ENCODE measurements around the gene MIB1.

The MIB1 gene

DNA sequence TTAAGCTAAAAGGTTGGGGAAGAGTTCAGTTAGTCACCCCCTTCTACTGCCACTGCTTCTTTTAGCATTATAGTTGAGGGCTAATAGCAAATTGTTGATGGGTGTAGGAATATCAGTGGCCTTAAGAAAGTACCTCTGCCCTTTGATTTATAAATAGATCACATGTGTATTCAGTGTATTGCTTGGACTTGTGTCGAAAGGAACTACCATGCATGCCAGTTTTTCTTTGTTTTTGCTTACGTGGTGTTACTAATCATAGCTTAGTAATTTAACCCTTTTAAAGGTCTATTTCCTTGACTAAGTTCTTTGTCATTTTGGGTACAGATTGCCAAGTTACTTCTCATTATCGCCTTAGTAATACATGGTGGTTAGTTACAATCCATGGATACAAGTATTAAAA lies 85.6 kb downstream of the MIB1 start:
- TF ChIP-seq GATA2 (IDR thresholded peaks at IDR 0.05; ENCODE audit: low read depth, low read length) (no peak), GATA3 (IDR thresholded peaks at IDR 0.05; ENCODE audit: low read depth, low read length) (no peak)

GRCh38 chr18:21826641-21827302 lies 86.2 kb downstream of the MIB1 start:
- TF ChIP-seq GATA3 (IDR thresholded peaks at IDR 0.05; ENCODE audit: low read depth, low read length) (no peak), GATA2 (IDR thresholded peaks at IDR 0.05; ENCODE audit: low read depth, low read length) (no peak)

DNA sequence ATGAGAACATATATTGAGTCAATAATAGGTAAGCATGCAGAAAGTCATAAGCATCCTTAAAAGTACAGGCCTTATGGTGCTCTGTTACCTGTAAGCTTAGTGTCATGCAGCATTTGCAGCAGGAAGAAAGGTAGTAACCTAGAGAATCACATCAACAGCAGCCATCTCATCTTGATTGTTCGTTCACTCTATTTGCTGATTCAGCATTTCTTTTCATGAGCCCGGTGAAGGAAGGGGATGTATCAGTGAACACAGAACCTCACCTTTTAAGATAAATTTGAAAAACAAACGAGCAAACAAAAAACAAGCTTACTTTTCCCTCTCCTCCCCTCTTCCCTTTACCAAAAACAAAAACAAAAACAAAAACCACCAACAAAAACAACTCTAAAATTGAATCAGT lies 89.9 kb downstream of the MIB1 start:
- TF ChIP-seq GATA2 (IDR thresholded peaks at IDR 0.05; ENCODE audit: low read depth, low read length), result no peak

- TF ChIP-seq GATA2 (IDR thresholded peaks at IDR 0.05; ENCODE audit: low read depth, low read length), result no peak
- no peak for TF ChIP-seq GATA3 (IDR thresholded peaks at IDR 0.05; ENCODE audit: low read depth, low read length)
Observed at GRCh38 chr18:21831413-21831831, 90.8 kb downstream of the MIB1 start.

DNA sequence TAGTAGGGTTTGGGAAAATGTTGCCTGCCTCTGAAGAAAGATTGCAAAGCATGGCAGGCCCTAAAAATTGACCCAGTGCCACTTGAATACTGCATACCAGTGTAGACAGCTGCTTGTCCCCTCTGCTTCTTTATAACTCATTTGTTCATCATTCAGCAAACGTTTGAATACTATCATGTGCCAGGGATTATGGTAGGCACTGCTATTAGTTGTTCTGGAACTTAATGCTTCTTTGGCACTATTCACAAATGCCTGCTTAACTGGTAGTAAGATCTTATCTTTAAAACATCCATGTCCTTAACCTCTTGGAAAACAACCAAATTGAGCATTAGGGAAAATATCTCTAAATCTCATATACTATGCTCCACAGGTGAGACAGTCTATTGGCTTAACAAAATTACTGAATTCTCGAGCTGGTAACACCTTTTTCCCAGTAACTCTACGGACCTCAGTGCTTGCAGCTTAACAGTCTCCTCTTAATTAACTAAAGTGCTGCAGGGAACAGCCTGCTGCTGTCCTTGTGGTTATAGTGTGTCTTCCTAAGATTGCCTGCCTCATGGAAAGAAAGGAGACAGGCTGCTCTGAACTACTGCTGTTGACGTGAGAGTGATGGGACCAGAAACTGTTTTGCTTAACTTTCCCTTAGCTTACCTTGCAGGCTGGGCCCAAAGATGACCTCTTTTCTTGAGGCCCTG lies 93.2 kb downstream of the MIB1 start:
- peak; percentile 11; the same call in 1 of the 2 replicates for TF ChIP-seq GATA2 (IDR thresholded peaks at IDR 0.05; ENCODE audit: low read depth, low read length)
- TF ChIP-seq GATA3 (IDR thresholded peaks at IDR 0.05; ENCODE audit: low read depth, low read length), result no peak; the same call in 1 of the 2 replicates

GRCh38 chr18:21834299-21834660 lies 93.7 kb downstream of the MIB1 start:
- no peak for TF ChIP-seq GATA3 (IDR thresholded peaks at IDR 0.05; ENCODE audit: low read depth, low read length)
- no peak for TF ChIP-seq GATA2 (IDR thresholded peaks at IDR 0.05; ENCODE audit: low read depth, low read length)

DNA sequence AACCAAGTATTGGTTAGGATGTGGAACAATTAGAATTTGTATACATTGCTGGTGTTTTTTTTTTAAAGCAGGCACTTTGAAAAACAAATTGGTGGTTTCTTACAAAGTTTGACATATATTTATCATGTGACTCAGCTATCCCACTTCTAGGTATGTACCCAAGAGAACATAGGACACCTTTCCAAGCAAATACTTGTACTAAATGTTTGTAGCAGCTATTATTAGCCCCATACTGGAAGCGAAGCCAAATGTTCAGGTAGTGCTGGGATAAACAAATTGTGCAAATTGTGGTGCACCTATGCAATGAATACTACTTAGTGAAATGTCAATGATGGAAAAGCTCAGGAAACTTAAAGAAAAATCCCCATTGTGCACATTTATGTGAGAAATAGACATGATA lies 101.0 kb downstream of the MIB1 start:
- TF ChIP-seq GATA3 (IDR thresholded peaks at IDR 0.05; ENCODE audit: low read depth, low read length) (no peak), GATA2 (IDR thresholded peaks at IDR 0.05; ENCODE audit: low read depth, low read length) (no peak)

- TF ChIP-seq GATA2 (IDR thresholded peaks at IDR 0.05; ENCODE audit: low read depth, low read length), result no peak
- TF ChIP-seq GATA3 (IDR thresholded peaks at IDR 0.05; ENCODE audit: low read depth, low read length), result no peak
Observed at GRCh38 chr18:21843341-21843740, 102.7 kb downstream of the MIB1 start.

- TF ChIP-seq GATA3 (IDR thresholded peaks at IDR 0.05; ENCODE audit: low read depth, low read length) (no peak), GATA2 (IDR thresholded peaks at IDR 0.05; ENCODE audit: low read depth, low read length) (no peak)
Observed at GRCh38 chr18:21851327-21851961, 110.9 kb downstream of the MIB1 start.

- TF ChIP-seq GATA3 (IDR thresholded peaks at IDR 0.05; ENCODE audit: low read depth, low read length) (no peak), GATA2 (IDR thresholded peaks at IDR 0.05; ENCODE audit: low read depth, low read length) (no peak)
Observed at GRCh38 chr18:21853016-21853415, 112.4 kb downstream of the MIB1 start.

- TF ChIP-seq GATA3 (IDR thresholded peaks at IDR 0.05; ENCODE audit: low read depth, low read length), result no peak
- no peak for TF ChIP-seq GATA2 (IDR thresholded peaks at IDR 0.05; ENCODE audit: low read depth, low read length)
Observed at GRCh38 chr18:21853775-21854552, 113.4 kb downstream of the MIB1 start.

GRCh38 chr18:21855432-21855831 lies 114.8 kb downstream of the MIB1 start:
- TF ChIP-seq GATA3 (IDR thresholded peaks at IDR 0.05; ENCODE audit: low read depth, low read length) (no peak), GATA2 (IDR thresholded peaks at IDR 0.05; ENCODE audit: low read depth, low read length) (no peak)

DNA sequence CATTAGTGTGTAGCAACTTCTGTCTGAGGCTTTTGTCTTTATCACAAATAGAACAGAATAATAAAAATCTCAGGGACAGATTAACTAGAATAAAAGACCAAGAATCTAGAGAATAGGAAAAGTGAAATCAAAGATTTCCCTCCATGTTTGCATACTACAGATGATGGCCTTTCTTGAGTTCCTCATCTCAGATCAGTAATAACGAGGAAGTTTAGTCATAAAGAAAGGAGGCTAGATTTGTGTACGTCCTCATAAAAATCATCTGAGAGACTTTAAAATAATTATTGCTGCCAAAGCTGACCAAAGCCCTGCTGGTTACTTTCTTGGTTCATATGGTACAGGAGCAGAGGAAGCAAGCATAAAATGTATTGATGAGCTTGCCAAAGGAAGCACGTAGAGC lies 117.3 kb downstream of the MIB1 start:
- TF ChIP-seq GATA3 (IDR thresholded peaks at IDR 0.05; ENCODE audit: low read depth, low read length), result no peak
- no peak for TF ChIP-seq GATA2 (IDR thresholded peaks at IDR 0.05; ENCODE audit: low read depth, low read length)

DNA sequence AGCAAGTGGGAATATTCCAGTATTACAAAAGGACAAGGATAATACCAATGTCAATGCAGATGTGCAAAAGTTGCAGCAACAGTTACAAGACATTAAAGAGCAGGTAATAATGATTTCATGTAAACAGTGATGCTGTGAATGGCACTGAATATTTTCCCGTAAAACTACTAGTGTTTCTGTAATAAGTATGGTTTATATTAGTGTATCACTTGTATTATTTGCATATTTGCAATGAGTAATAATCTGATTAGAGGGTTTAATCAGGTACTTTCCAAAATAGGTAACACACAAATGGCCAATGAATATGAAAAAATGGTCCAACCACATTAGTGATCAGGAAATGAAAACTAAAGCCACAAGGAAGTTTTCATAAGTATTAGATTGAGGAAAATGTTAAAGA lies 118.0 kb downstream of the MIB1 start:
- TF ChIP-seq GATA3 (IDR thresholded peaks at IDR 0.05; ENCODE audit: low read depth, low read length), result no peak
- no peak for TF ChIP-seq GATA2 (IDR thresholded peaks at IDR 0.05; ENCODE audit: low read depth, low read length)

Data from SH-SY5Y (cell line).